HAP-1 (cell line): ENCODE results near the gene TDRD9.

Source experiments
- DNase-seq, 2 experiments: peaks; one replicate each; pipeline ENCODE4 v3.0.0-alpha.2; 2016 to 2020; ENCODE audit warnings: low spot score in 2 of 2
- H3K27me3 ChIP-seq: fragments of 250-450 bp; sonication (Bioruptor Pico); 2 replicates; pipeline ENCODE4 v1.5.1; 2020; ENCODE audit warnings: low read depth, mild to moderate bottlenecking, moderate library complexity
- H3K36me3 ChIP-seq: fragments of 250-450 bp; sonication (Bioruptor Pico); replicated peaks from 2 replicates; pipeline ENCODE4 v1.5.1; 2020; ENCODE audit warnings: mild to moderate bottlenecking
- H3K4me1 ChIP-seq: fragments of 250-450 bp; sonication (Bioruptor Pico); 2 replicates; pipeline ENCODE4 v1.5.1; 2020; ENCODE audit warnings: mild to moderate bottlenecking
- H3K4me3 ChIP-seq: fragments of 250-450 bp; sonication (Bioruptor Pico); 2 replicates; pipeline ENCODE4 v1.5.1; 2020; ENCODE audit warnings: mild to moderate bottlenecking, moderate library complexity
- H3K9me3 ChIP-seq: fragments of 250-450 bp; sonication (Bioruptor Pico); 2 replicates; pipeline ENCODE4 v1.5.1; 2020; ENCODE audit warnings: mild to moderate bottlenecking, moderate library complexity
- in situ Hi-C: fragments of 300-500 bp; cut with MboI; formaldehyde crosslinking; loops from 3 replicates; pipeline ENCODE4 v1.14.3; 2020; ENCODE audit warnings: low sequenced_read_pairs, inconsistent platforms, mixed read lengths

The TDRD9 gene

GRCh38 chr14:103928011-103928890, at the start of gene TDRD9:
Gene TDRD9 (plus strand): TSS chr14:103928456. CDS start chr14:103928510, 54 bp downstream.
- Histone ChIP-seq H3K9me3 (no peaks in the 10 kb centered on the region), H3K27me3 (peaks cover 9% of the 10 kb centered on the region; the same call in 1 of the 2 replicates), H3K4me3 (no peak within 1 kb of the TSS), H3K36me3 (no peaks in the 10 kb centered on the region), H3K4me1 (no peaks in the 10 kb centered on the region)
- no peak for DNase-seq
- in situ Hi-C loops: no loop called here

GRCh38 chr14:103879118-103879569, 49.1 kb upstream of the TDRD9 start:
- no peaks in the 10 kb centered on the region for H3K27me3 ChIP-seq
- no peaks in the 10 kb centered on the region for H3K36me3 ChIP-seq
- in situ Hi-C loops: no loop called here
- DNase-seq: no peak
- no peak overlapping the region for H3K4me3 ChIP-seq
- no peaks in the 10 kb centered on the region for H3K4me1 ChIP-seq
- H3K9me3 ChIP-seq: no peaks in the 10 kb centered on the region

- Histone ChIP-seq H3K27me3 (no peaks in the 10 kb centered on the region), H3K36me3 (no peaks in the 10 kb centered on the region), H3K4me3 (no peak overlapping the region), H3K9me3 (no peaks in the 10 kb centered on the region), H3K4me1 (no peaks in the 10 kb centered on the region)
- in situ Hi-C loops: no loop called here
- no peak for DNase-seq
Observed at GRCh38 chr14:103879570-103880347, 48.5 kb upstream of the TDRD9 start.

- no peaks in the 10 kb centered on the region for H3K27me3 ChIP-seq
- no peaks in the 10 kb centered on the region for H3K36me3 ChIP-seq
- no peak for DNase-seq
- no peak overlapping the region for H3K4me3 ChIP-seq
- no peaks in the 10 kb centered on the region for H3K4me1 ChIP-seq
- H3K9me3 ChIP-seq: no peaks in the 10 kb centered on the region
- in situ Hi-C loops: no loop called here
Observed at GRCh38 chr14:103880348-103881267, 47.6 kb upstream of the TDRD9 start.

- no peak for DNase-seq
- in situ Hi-C loops: no loop called here
- Histone ChIP-seq H3K36me3 (no peaks in the 10 kb centered on the region), H3K9me3 (no peaks in the 10 kb centered on the region), H3K27me3 (no peaks in the 10 kb centered on the region), H3K4me3 (no peak overlapping the region), H3K4me1 (no peaks in the 10 kb centered on the region)
Observed at GRCh38 chr14:103881268-103882201, 46.7 kb upstream of the TDRD9 start.

GRCh38 chr14:103882503-103883262, 45.6 kb upstream of the TDRD9 start:
- in situ Hi-C loops: no loop called here
- H3K4me3 ChIP-seq: no peak overlapping the region
- no peaks in the 10 kb centered on the region for H3K9me3 ChIP-seq
- H3K4me1 ChIP-seq: no peaks in the 10 kb centered on the region
- no peaks in the 10 kb centered on the region for H3K36me3 ChIP-seq
- H3K27me3 ChIP-seq: no peaks in the 10 kb centered on the region
- no peak for DNase-seq

- in situ Hi-C loops: no loop called here
- no peaks in the 10 kb centered on the region for H3K36me3 ChIP-seq
- no peak for DNase-seq
- no peaks in the 10 kb centered on the region for H3K4me1 ChIP-seq
- no peaks in the 10 kb centered on the region for H3K9me3 ChIP-seq
- H3K27me3 ChIP-seq: no peaks in the 10 kb centered on the region
- H3K4me3 ChIP-seq: no peak overlapping the region
Observed at GRCh38 chr14:103883263-103883523, 45.1 kb upstream of the TDRD9 start.

GRCh38 chr14:103884854-103885253, 43.4 kb upstream of the TDRD9 start:
- in situ Hi-C loops: no loop called here
- Histone ChIP-seq H3K4me1 (no peaks in the 10 kb centered on the region), H3K27me3 (no peaks in the 10 kb centered on the region), H3K36me3 (no peaks in the 10 kb centered on the region), H3K4me3 (no peak overlapping the region), H3K9me3 (no peaks in the 10 kb centered on the region)
- DNase-seq: no peak

- no peaks in the 10 kb centered on the region for H3K36me3 ChIP-seq
- no peaks in the 10 kb centered on the region for H3K27me3 ChIP-seq
- no peak overlapping the region for H3K4me3 ChIP-seq
- no peaks in the 10 kb centered on the region for H3K9me3 ChIP-seq
- in situ Hi-C loops: no loop called here
- DNase-seq: no peak
- no peaks in the 10 kb centered on the region for H3K4me1 ChIP-seq
Observed at GRCh38 chr14:103885509-103885932, 42.7 kb upstream of the TDRD9 start.

- H3K4me3 ChIP-seq: no peak overlapping the region
- no peaks in the 10 kb centered on the region for H3K36me3 ChIP-seq
- no peaks in the 10 kb centered on the region for H3K27me3 ChIP-seq
- no peak for DNase-seq
- no peaks in the 10 kb centered on the region for H3K4me1 ChIP-seq
- in situ Hi-C loops: no loop called here
- H3K9me3 ChIP-seq: no peaks in the 10 kb centered on the region
Observed at GRCh38 chr14:103886304-103887169, 41.7 kb upstream of the TDRD9 start.

GRCh38 chr14:103887170-103887501, 41.1 kb upstream of the TDRD9 start:
- in situ Hi-C loops: no loop called here
- Histone ChIP-seq H3K4me1 (no peaks in the 10 kb centered on the region), H3K4me3 (no peak overlapping the region)

More at GRCh38 chr14:103887170-103887501, 41.1 kb upstream of the TDRD9 start:
- no peak for DNase-seq
- Histone ChIP-seq H3K27me3 (no peaks in the 10 kb centered on the region), H3K36me3 (no peaks in the 10 kb centered on the region), H3K9me3 (no peaks in the 10 kb centered on the region)
